Activated naive CD8-positive, alpha-beta T cell treated with anti-CD3 and anti-CD28 coated beads, Interleukin-2, amount 50 U/mL, for 16 hours (primary cell): Measurements from ENCODE around the gene IFT81.
"Not testable (repeated sequence)": the region's sequence is repeated elsewhere in the genome, so short reads cannot be mapped to it uniquely, and the experiment has no call there.

Source experiments
- DNase-seq: peaks from one replicate; pipeline ENCODE4 v3.0.0-alpha.2; 2020; ENCODE audit warnings: low read depth, low spot score

IFT81 gene

DNA sequence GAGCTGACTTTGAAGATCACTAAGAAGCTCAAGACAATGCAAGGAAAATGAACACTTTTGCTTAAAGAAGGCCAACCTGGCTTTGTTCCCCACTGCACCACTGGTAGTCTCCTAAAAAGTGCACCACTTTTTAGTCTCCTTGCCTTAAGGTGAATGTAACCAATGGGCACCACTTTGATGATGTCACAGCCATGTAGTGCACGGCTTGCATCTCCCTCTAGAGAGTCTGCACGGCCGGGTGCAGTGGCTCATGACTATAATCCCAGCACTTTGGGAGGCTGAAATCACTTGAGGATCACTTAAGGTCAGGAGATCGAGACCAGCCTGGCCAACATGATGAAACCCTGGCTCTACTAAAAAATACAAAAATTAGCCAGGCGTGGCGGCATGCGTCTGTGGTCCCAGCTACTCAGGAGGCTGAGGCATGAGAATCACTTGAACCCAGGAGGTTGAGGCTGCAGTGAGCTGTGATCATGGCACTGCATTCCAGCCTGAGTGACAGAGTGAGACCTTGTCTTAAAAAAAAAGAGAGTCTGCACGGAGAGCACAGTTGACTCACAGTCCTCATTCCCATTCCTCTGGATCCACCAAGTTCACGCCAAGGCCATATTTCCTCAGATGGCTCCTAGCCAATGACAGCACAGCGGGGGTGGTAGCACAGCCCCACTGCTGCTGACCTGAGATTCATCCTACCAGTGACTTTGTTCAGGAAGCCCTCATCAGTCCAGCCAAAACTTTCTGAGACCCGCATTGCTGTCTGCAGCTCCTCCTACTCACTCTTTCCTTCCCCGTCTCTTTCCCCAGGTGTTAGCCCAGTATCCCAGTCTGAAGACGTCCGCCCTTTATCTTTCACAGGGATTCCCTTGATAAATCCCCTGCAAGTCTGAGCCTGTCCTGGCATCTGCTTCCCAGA lies 16.5 kb upstream of the IFT81 start:
- DNase-seq = no peak

- DNase-seq = no peak
These were observed 15.7 kb upstream of the IFT81 start for GRCh38 chr12:110108309-110109036.

DNA sequence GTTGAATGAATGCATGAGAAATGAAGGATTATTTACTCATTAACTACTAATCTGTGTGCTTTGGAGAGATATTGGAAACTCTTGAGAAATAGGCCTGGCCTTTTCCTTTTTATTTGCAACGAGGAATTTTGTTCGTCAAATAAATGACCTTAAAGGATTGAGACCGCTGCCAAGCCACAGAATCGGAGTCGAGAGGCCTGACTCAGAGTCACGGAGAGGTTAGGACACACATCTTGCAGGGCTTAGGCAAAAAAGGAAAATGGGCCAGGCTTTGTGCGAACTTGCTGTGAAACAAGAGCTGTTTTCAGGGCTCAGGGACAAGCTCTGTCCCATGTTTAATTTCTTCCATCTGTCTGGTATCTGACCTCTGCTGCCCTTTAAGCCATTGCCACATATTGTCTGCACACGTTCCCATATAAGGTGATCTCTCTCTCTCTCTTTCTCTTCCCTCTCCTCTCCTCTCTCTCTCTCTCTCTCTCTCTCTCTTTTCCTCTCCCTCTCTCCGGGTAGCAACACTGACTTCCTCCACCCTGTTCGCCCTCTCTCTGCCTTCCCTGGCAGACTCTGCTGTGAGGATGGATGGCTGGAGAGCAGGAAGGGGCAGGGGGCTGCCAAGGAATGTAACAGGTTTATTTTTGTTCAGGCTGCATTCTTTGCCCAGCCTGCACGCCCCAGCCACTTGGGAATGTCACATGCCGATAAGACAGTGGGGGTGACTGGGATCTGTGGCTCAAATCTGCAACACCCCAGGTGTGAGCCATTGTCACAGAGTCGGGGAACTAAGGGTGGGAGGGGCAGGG lies 14.9 kb upstream of the IFT81 start:
- DNase-seq = no peak

DNA sequence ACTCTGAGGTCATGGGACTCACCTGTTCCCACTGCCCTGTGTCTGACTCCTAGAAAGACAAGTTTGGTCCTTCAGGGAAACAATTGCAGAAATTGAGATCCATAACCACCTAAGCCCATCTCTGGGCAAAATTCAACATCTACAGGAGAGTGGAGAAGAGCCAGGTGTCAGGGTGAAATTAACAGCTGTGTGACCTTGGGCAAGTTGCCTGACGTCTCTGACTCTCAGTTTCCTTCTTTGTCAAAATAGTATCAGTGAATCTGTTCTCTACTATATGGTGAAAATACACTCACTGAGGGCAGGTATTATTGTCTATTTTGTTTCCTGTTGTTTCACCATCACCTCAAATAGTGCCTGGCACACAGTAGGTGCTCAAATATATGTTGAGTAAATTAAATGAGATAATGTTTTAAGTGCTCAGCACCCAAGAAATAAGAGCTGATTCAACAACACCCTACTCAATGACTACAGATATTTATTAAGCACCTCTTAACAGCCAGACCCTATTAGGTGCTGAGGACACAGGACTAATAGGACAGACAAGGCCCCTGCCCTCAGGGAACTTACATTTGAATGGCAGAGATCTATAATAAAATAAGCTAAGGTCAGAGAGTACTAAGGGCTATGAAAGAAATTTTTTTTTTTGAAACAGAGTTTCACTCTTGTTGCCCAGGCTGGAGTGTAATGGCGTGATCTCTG lies 14.2 kb upstream of the IFT81 start:
- DNase-seq = no peak

DNA sequence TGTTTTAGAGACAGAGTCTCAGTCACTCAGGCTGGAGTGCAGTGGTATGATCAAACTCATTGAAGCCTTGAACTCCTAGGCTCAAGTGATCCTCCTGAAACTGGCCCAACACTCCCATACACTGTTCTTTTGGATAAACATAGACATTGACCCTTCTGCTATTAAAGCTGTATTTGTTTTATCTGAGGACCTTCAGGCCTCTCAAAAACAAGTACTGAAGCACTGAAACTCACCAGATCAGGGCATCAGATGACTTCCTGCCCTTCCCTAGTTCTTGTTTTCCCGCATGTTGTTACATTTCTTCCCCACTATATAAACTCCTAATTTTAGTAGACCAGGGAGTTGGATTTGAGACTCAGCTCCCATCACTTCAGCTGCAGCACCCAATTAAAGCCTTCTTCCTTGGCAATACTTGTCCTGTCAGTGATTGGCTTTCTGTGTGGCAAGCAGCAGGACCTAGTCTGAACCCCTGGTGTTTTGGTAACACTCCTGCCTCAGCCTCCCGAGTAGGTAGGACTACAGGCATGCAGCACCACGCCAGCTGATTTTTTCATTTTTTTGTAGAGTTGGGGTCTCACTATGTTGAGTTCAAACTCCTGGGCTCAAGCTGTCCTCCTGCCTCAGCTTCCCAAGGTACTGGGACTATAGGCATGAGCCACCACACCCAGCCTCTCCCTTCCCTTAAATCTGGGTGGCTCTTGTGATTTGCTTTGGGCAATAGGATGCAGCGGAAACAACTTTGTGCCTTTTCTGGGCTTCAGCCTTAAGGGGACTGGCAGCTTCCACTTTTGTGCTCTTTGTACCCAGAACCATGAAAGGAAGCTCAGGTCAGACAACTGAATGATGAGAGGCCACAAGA lies 12.5 kb upstream of the IFT81 start:
- DNase-seq = no peak

DNA sequence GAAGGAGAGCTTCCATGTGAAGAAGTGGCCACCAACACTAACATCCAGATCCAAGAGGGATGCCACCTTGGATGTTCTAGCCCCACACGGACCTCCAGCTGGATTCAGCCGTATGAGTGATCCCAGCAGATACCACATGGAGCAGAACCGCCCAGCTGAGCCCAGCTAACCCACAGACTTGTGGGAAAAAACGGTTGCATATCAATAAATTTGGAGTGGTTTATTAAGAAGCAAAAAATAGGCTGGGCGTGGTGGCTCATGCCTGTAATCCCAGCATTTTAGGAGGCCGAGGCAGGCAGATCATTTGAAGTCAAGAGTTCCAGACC lies 11.9 kb upstream of the IFT81 start:
- no peak for DNase-seq

GRCh38 chr12:110114528-110114937 lies 9.6 kb upstream of the IFT81 start:
- DNase-seq = no peak

GRCh38 chr12:110115675-110116074 lies 8.5 kb upstream of the IFT81 start:
- no peak for DNase-seq

DNA sequence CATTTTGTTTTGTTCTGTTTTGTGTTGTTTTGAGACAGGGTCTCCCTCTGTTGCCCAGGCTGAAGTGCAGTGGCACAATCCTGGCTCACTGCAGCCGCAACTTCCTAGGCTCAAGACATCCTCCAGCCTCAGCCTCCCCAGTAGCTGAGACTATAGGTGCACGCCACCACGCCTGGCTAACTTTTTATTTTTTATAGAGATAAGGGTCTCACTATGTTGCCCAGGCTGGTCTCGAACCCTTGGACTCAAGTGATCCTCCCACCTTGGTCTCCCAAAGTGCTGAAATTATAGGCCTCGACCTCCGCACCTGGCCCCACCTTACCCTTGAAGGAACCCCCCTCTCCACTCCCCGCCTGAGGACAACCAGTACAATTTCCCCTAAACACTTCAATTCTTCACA lies 7.5 kb upstream of the IFT81 start:
- no peak for DNase-seq

GRCh38 chr12:110117210-110117609 lies 6.9 kb upstream of the IFT81 start:
- DNase-seq = not testable (repeated sequence)

DNA sequence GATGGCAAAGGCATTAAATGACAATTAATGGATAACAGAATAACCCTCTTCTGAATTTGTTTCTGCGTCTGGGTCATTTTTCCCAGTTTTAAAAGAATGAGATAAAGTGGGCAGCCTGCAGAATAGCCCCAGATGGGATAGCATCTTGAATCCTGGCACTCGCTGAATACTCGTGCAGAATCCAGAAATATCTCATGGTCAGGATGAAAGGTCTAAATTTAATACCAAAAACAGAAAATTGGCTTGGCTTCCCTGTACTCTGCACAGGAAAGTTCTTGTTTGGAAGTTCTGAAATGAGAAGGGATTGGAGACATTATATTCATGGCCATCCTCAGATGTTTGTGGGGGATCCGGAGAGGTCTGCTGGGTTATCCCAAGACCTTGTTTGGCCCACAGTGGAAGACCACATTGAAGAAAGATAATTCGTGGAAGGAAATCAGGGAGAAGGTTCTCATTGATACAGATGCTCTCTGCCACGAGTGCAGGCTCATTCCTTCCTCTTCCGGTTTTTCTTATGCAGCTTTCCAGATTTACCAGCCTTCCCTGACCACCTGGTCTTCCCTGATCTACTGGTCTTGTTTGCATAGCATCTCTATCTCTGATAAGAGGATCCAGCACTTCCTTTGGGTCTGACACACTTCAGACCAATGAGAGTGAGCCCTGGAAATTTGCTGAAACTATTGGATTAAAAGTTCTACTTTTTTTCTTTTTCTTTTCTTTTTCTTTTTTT lies 6.0 kb upstream of the IFT81 start:
- no peak for DNase-seq

- DNase-seq = no peak
These were observed 1.2 kb upstream of the IFT81 start for GRCh38 chr12:110122929-110123328.

- DNase-seq = no peak
These were observed 263 bp upstream of the IFT81 start for GRCh38 chr12:110123919-110124268.

DNA sequence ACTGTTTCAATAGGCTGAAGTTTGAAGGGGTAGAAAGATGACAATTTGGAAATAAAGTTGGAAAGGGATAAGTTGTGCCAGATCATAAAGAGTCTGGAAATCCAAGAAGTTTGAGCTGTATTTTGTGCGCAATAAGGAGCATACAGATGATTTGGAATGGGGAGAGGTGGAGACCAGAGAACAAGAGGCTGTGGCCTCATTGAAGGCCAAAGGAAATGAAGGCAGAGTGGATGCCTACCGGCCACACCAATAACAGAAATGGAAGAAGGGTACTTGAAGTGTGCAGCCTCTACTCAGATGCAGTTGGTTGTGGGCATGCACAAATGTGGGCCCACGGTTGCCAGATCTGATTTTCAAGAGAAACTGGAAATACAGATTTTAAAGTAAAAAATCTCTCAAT lies 2.4 kb downstream of the IFT81 start:
- no peak for DNase-seq

GRCh38 chr12:110134691-110135411 lies 10.7 kb downstream of the IFT81 start:
- DNase-seq = no peak

GRCh38 chr12:110135806-110136205 lies 11.6 kb downstream of the IFT81 start:
- no peak for DNase-seq

GRCh38 chr12:110137786-110138185 lies 13.6 kb downstream of the IFT81 start:
- DNase-seq = no peak

- no peak for DNase-seq
These were observed 17.2 kb downstream of the IFT81 start for GRCh38 chr12:110141389-110141788.

- DNase-seq = no peak
These were observed 22.8 kb downstream of the IFT81 start for GRCh38 chr12:110146986-110147385.
